ENCODE measurements around the gene MCM3AP.

MCM3AP gene

DNA sequence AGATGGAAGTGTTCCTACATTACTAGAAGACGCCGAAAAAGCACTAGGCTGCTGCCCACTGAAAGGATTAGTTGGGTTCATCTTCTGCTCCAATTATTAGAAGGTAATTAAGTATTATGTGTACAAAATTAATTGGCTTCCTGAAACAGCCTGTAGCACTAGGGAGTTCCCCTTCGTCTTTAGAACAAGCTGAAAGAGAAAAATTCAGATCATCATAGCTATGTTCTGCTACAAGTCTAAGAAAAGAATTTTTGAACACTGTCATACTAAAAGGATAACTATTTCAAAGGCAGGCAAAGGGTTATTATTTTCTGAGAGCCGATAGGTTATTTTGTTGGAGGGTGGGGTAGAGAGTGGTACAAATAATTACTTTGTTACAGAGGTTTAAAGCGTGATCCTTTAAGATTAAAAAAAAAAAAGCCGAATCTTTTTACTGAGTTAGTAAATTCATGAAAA lies at the start of gene MCM3AP:
TSS of gene MCM3AP (minus strand) at position 406 of the 456 bp plus-strand sequence. CDS start at position 81, 325 bp downstream.
- TF ChIP-seq, protein P1, sequence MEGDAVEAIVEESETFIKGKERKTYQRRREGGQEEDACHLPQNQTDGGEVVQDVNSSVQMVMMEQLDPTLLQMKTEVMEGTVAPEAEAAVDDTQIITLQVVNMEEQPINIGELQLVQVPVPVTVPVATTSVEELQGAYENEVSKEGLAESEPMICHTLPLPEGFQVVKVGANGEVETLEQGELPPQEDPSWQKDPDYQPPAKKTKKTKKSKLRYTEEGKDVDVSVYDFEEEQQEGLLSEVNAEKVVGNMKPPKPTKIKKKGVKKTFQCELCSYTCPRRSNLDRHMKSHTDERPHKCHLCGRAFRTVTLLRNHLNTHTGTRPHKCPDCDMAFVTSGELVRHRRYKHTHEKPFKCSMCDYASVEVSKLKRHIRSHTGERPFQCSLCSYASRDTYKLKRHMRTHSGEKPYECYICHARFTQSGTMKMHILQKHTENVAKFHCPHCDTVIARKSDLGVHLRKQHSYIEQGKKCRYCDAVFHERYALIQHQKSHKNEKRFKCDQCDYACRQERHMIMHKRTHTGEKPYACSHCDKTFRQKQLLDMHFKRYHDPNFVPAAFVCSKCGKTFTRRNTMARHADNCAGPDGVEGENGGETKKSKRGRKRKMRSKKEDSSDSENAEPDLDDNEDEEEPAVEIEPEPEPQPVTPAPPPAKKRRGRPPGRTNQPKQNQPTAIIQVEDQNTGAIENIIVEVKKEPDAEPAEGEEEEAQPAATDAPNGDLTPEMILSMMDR (IDR thresholded peaks at IDR 0.05; ENCODE audit: unreplicated experiment in 3 of 3) = no peak
- peaks cover 58% of the 10 kb centered on the region for H3K36me3 Mint-ChIP-seq (ENCODE audit: low read depth)
- H3K4me3 Mint-ChIP-seq = peak within 1 kb of the TSS; percentile 93 to 97 (median 95)

GRCh38 chr21:46334351-46335140 lies 49.1 kb upstream of the MCM3AP start:
- H3K27me3 Mint-ChIP-seq (ENCODE audit: low read depth) = no peaks in the 10 kb centered on the region
- peaks cover 61% of the 10 kb centered on the region for H3K36me3 Mint-ChIP-seq (ENCODE audit: low read depth)
- no peak overlapping the region for H3K4me3 Mint-ChIP-seq
- H3K4me1 Mint-ChIP-seq = no peaks in the 10 kb centered on the region
- no peaks in the 10 kb centered on the region for H3K9me3 Mint-ChIP-seq
- no peak overlapping the region for H3K27ac Mint-ChIP-seq
- TF ChIP-seq, protein P1 (IDR thresholded peaks at IDR 0.05; ENCODE audit: unreplicated experiment in 3 of 3) = no peak

More for the DNA sequence above, at the start of gene MCM3AP:
- H3K27me3 Mint-ChIP-seq (ENCODE audit: low read depth) = no peaks in the 10 kb centered on the region
- no peaks in the 10 kb centered on the region for H3K9me3 Mint-ChIP-seq
- H3K4me1 Mint-ChIP-seq = peaks cover 33% of the 10 kb centered on the region
- H3K27ac Mint-ChIP-seq = peak within 1 kb of the TSS; percentile 91 to 98 (median 97)

DNA sequence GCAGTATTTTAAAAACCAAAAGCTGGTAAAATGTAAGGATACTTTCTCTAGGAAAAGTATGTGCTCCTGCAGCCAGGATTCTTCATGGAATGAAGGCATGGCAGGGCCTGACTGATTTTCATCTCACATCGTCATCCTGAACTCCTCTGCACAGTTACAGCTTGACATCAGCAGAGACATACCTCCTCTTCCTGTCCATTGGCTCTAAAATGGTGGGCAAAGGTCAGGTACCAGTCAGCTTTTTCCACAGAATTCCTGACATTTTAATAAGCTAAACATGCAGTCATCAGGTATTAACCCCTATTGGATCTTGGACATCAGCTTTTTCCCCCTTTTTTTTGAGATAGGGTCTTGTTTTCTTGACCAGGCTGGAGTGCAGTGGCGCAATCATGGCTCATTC lies 44.4 kb upstream of the MCM3AP start:
- H3K27me3 Mint-ChIP-seq (ENCODE audit: low read depth) = no peaks in the 10 kb centered on the region
- H3K27ac Mint-ChIP-seq = no peak overlapping the region
- peaks cover 48% of the 10 kb centered on the region for H3K36me3 Mint-ChIP-seq (ENCODE audit: low read depth)
- H3K9me3 Mint-ChIP-seq = no peaks in the 10 kb centered on the region
- H3K4me1 Mint-ChIP-seq = peaks cover 13% of the 10 kb centered on the region
- no peak overlapping the region for H3K4me3 Mint-ChIP-seq
- TF ChIP-seq, protein P1 (IDR thresholded peaks at IDR 0.05; ENCODE audit: unreplicated experiment in 3 of 3) = no peak

GRCh38 chr21:46328151-46328550 lies 42.7 kb upstream of the MCM3AP start:
- H3K27me3 Mint-ChIP-seq (ENCODE audit: low read depth) = no peaks in the 10 kb centered on the region
- peak overlapping the region; percentile 54 to 57 (median 54) for H3K4me3 Mint-ChIP-seq
- peaks cover 44% of the 10 kb centered on the region for H3K36me3 Mint-ChIP-seq (ENCODE audit: low read depth)
- TF ChIP-seq, protein P1 (IDR thresholded peaks at IDR 0.05; ENCODE audit: unreplicated experiment in 3 of 3) = no peak
- H3K4me1 Mint-ChIP-seq = peaks cover 13% of the 10 kb centered on the region
- no peak overlapping the region for H3K27ac Mint-ChIP-seq
- no peaks in the 10 kb centered on the region for H3K9me3 Mint-ChIP-seq

DNA sequence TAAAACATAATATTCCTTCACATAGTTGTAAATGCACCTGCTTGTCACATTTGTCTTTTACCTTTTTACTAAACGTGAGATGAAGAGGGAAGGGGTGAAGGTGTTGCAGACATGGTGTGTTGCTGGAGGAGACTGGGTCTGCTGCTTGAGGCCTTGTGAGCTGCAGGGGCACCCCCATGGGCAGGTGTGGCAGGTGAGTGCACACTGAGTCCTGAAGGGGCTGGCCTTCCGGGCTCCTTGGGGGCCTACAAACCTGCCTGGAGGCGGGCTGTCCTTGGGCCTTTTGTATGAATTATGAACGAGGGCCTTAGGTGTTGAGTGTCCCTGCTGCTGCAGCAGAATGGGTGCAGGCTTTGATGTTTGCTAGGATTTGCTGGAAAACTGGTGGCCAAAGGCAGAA lies 42.3 kb upstream of the MCM3AP start:
- Mint-ChIP-seq H3K27me3 (ENCODE audit: low read depth) (no peaks in the 10 kb centered on the region), H3K9me3 (no peaks in the 10 kb centered on the region), H3K36me3 (ENCODE audit: low read depth) (peaks cover 43% of the 10 kb centered on the region), H3K4me1 (peaks cover 13% of the 10 kb centered on the region), H3K4me3 (peak overlapping the region in 1 of 3 experiments; percentile 62), H3K27ac (no peak overlapping the region)
- TF ChIP-seq, protein P1 (IDR thresholded peaks at IDR 0.05; ENCODE audit: unreplicated experiment in 3 of 3) = no peak
